Colonic mucosa (tissue), 2 donors: ENCODE results near the gene CT45A10. TPM values are rescaled to one million over a fixed set of nuclear protein-coding genes. Genes with fewer than 3 reads are reported as not detected.

Source experiments
- total RNA-seq, 2 donors: library from RNA; stranded (reverse); fragmentation: NEBNext Ultra II Directional in 1 of 2; extraction: Animal tissue kit (Norgen Biotek cat#: 25700) in 1 of 2; gene quantifications; one replicate each; pipeline ENCODE4 v1.2.1, GENCODE V29; 2021
- donor health status: DM: no; HTN: no; CAD: no.
- donor health status: DM: no; HTN: no; CAD: no.

Gene CT45A10
- total RNA-seq, 2 donors from 2014 or later, result 0.49 TPM; not detected in 1

Other genes starting within 250 kb of the CT45A10 start
- gene CT45A1, start 179.8 kb downstream of the CT45A10 start, total RNA-seq, result not detected
- not detected for gene CT45A3, start 125.3 kb downstream of the CT45A10 start, total RNA-seq
- gene CT45A5, start 107.9 kb downstream of the CT45A10 start, total RNA-seq, result not detected
- gene CT45A6, start 90.7 kb downstream of the CT45A10 start, total RNA-seq, result not detected
- gene CT45A2, start 73.4 kb downstream of the CT45A10 start, total RNA-seq, result not detected
- not detected for gene CT45A7, start 56.2 kb downstream of the CT45A10 start, total RNA-seq
- not detected for gene CT45A8, start 38.9 kb downstream of the CT45A10 start, total RNA-seq
- not detected for gene CT45A9, start 21.6 kb downstream of the CT45A10 start, total RNA-seq
- under 1 TPM in 1 of 2 donors, not detected in 1; 0.07 TPM for gene SAGE1, start 272 bp upstream of the CT45A10 start, total RNA-seq
- gene MMGT1, start 80.5 kb upstream of the CT45A10 start, total RNA-seq, result 10 to 100 TPM; 23.9 to 26.9 TPM
- gene SLC9A6, start 92.0 kb upstream of the CT45A10 start, total RNA-seq, result 10 to 100 TPM; 12.7 to 16.6 TPM